ENCODE results near the gene PROSER2. TPM values are rescaled to one million over a fixed set of nuclear protein-coding genes. Genes with fewer than 3 reads are reported as not detected.

PROSER2 gene
- total and polyA plus RNA-seq, 2 donors (not counting 3 experiments of a cell fraction or from before 2014, with no cell fraction given): 5.9 to 22.6 TPM

GRCh38 chr10:11881477-11882417, 58.6 kb downstream of the PROSER2 start:
- Histone ChIP-seq H3K9ac (replicated peaks; ENCODE audit: extremely low read depth, insufficient read depth, low read length) (no peak overlapping the region), H3K4me2 (ENCODE audit: insufficient read depth, low read length) (no peak overlapping the region), H4K20me1 (replicated peaks; ENCODE audit: control insufficient read depth, extremely low read depth, insufficient read depth, low read length) (no peaks in the 10 kb centered on the region), H3K4me3 (replicated peaks in 1 of 3; ENCODE audit: insufficient read depth in 1 of 3, low read depth in 1 of 3, low read length in 3 of 3) (no peak overlapping the region), H3K4me1 (ENCODE audit: control insufficient read depth, extremely low read depth, insufficient read depth, low read length) (no peaks in the 10 kb centered on the region), H3K27ac (ENCODE audit: insufficient read depth, low read depth, low read length) (no peak overlapping the region), H3K9me3 (replicated peaks; ENCODE audit: control insufficient read depth, insufficient read depth, low read length) (no peaks in the 10 kb centered on the region), H2AFZ (ENCODE audit: low read depth, low read length) (no peak overlapping the region), H3K9me1 (replicated peaks; ENCODE audit: control insufficient read depth, extremely low read depth, insufficient read depth, low read length) (no peaks in the 10 kb centered on the region), H3K36me3 (ENCODE audit: control insufficient read depth in 2 of 2, extremely low read depth in 1 of 2, insufficient read depth in 2 of 2, low read length in 2 of 2) (no peaks in the 10 kb centered on the region), H3K79me2 (ENCODE audit: control insufficient read depth, insufficient read depth, low read length) (no peaks in the 10 kb centered on the region), H3K27me3 (ENCODE audit: control insufficient read depth in 2 of 2, insufficient read depth in 2 of 2, low read length in 2 of 2) (no peaks in the 10 kb centered on the region)
- dilution Hi-C loops (cut with MboI; ENCODE audit: extremely low pct_ligation_motif_present, low sequenced_read_pairs): no loop called here
- no peak for DNase-seq (ENCODE audit: low read depth, low spot score)
- intact Hi-C loops (cut with micrococcal nuclease): no loop called here
- FAIRE-seq: no peak
- BruUV-seq (replicated peaks): no TSS peak
- no peak for TF ChIP-seq MYC (IDR thresholded peaks at IDR 0.05; ENCODE audit: low read depth, low read length)
- no peak for TF ChIP-seq POLR2A (IDR thresholded peaks at IDR 0.05; ENCODE audit: low read depth, low read length)
- TF ChIP-seq MAX (IDR thresholded peaks at IDR 0.05; ENCODE audit: insufficient read depth, insufficient read length): no peak
- TF ChIP-seq EZH2 (IDR thresholded peaks at IDR 0.05; ENCODE audit: borderline replicate concordance, low read depth, low read length, severe bottlenecking): no peak
- no peak for TF ChIP-seq GATA2 (IDR thresholded peaks at IDR 0.05; ENCODE audit: insufficient read depth, insufficient read length, low read depth, low read length)
- TF ChIP-seq POLR2AphosphoS5 (IDR thresholded peaks at IDR 0.05; ENCODE audit: insufficient read depth, low read depth, low read length): no peak
- no peak for TF ChIP-seq FOS (IDR thresholded peaks at IDR 0.05; ENCODE audit: borderline replicate concordance, insufficient read depth, low read length)
- POLR2A ChIA-PET: no interaction called here
- CTCF ChIA-PET: interaction anchor here (0.8 to 0.9 kb wide), 2 partner anchors 9 to 62 kb away, joined by 3 to 4 read pairs; no protein-coding TSS in a partner anchor
